HepG2 (cell line): ENCODE results near the gene NUP58.

Experiments
- CENPBD1 ChIP-seq: sonication (generic); formaldehyde crosslinking; IDR thresholded peaks from 2 replicates; pipeline ENCODE4 v1.8.0; 2022; ENCODE audit warnings: missing genetic modification reagents, low read depth, mild to moderate bottlenecking, borderline replicate concordance
- CTCF ChIP-seq: sonication (generic); formaldehyde crosslinking; IDR thresholded peaks from 2 replicates; pipeline ENCODE4 v1.5.0; 2020; ENCODE audit warnings: mild to moderate bottlenecking, missing genetic modification reagents, moderate library complexity
- DRAP1 ChIP-seq: IDR thresholded peaks from 2 replicates; pipeline ENCODE4 v1.6.1; 2016; ENCODE audit warnings: missing genetic modification reagents, missing compliant biosample characterization
- JUN ChIP-seq: sonication (generic); formaldehyde crosslinking; IDR thresholded peaks from 2 replicates; pipeline ENCODE4 v1.4.0; 2020; ENCODE audit warnings: mild to moderate bottlenecking, missing genetic modification reagents
- MAX ChIP-seq: IDR thresholded peaks from 2 replicates; pipeline ENCODE4 v1.6.1; 2012; ENCODE audit warnings: inconsistent platforms
- POLR2AphosphoS5 ChIP-seq: IDR thresholded peaks from 2 replicates; pipeline ENCODE4 v1.6.1; 2012; ENCODE audit warnings: low read depth, low read length
- TFE3 ChIP-seq: IDR thresholded peaks from 2 replicates; pipeline ENCODE4 v1.6.1; 2016
- TOPORS ChIP-seq: sonication (generic); formaldehyde crosslinking; IDR thresholded peaks from 2 replicates; pipeline ENCODE4 v1.8.0; 2023; ENCODE audit warnings: mild to moderate bottlenecking, missing genetic modification reagents
- ZNF138 ChIP-seq: sonication (generic); formaldehyde crosslinking; IDR thresholded peaks from 2 replicates; pipeline ENCODE4 v1.5.0; 2020; ENCODE audit warnings: mild to moderate bottlenecking, low read depth, missing genetic modification reagents
- ZNF280B ChIP-seq: sonication (generic); formaldehyde crosslinking; IDR thresholded peaks from 2 replicates; pipeline ENCODE4 v1.5.0; 2020; ENCODE audit warnings: missing genetic modification reagents, mild to moderate bottlenecking, borderline replicate concordance
- ZNF547 ChIP-seq: sonication (generic); formaldehyde crosslinking; IDR thresholded peaks from 2 replicates; pipeline ENCODE4 v1.5.1; 2020; ENCODE audit warnings: mild to moderate bottlenecking, missing genetic modification reagents
- TF ChIP-seq, protein P1 (sequence below): sonication (generic); IDR thresholded peaks from 2 replicates; pipeline ENCODE4 v1.6.1; 2016; ENCODE audit warnings: low read depth, borderline replicate concordance

DNA sequence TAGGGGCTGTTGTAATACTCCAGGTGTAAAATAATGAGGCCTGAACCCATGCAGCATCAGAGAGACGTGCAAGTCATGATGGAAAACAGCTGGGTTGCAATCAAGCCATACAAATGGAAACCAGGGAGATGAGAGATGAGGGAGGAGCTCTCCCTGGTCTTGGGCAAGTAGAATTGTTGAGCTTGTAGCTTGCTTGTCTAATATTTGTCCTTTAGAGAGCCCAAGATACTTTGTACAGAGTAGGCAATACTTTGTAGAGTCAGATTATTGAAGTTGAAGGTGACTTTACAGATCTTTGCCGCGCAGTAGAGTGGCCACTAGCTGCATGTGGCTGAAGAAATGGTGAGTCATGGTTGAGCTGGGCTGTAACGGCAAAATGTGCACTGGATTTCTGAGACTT lies 78.7 kb downstream of the NUP58 start:
- TF ChIP-seq CTCF (CRISPR knock-in tag) (no peak), ZNF280B (CRISPR knock-in tag) (no peak), POLR2AphosphoS5 (no peak), CENPBD1 (CRISPR knock-in tag) (no peak), DRAP1 (no peak), MAX (no peak), ZNF138 (no peak), TFE3 (no peak), ZNF547 (CRISPR knock-in tag) (no peak), TOPORS (CRISPR knock-in tag) (no peak), JUN (no peak)
- TF ChIP-seq, protein P1, sequence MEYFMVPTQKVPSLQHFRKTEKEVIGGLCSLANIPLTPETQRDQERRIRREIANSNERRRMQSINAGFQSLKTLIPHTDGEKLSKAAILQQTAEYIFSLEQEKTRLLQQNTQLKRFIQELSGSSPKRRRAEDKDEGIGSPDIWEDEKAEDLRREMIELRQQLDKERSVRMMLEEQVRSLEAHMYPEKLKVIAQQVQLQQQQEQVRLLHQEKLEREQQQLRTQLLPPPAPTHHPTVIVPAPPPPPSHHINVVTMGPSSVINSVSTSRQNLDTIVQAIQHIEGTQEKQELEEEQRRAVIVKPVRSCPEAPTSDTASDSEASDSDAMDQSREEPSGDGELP: no peak
